ENCODE data around the gene PRRX2.

- no peak for TF ChIP-seq CTCF (IDR thresholded peaks at IDR 0.05)
- TF ChIP-seq EP300 (IDR thresholded peaks at IDR 0.05) = no peak
- no peak for TF ChIP-seq POLR2A (IDR thresholded peaks at IDR 0.05)
Measured at GRCh38 chr9:129686736-129687135, 21.3 kb downstream of the PRRX2 start.
